HepG2 (cell line): ENCODE results near the gene CES3. TPM values are rescaled to one million over a fixed set of nuclear protein-coding genes. Genes with fewer than 3 reads are reported as not detected.

Experiments
- FOXA3 ChIP-seq: IDR thresholded peaks from 2 replicates; pipeline ENCODE4 v1.6.1; 2016; ENCODE audit warnings: missing genetic modification reagents, missing compliant biosample characterization
- GLI4 ChIP-seq: sonication (generic); formaldehyde crosslinking; IDR thresholded peaks from 2 replicates; pipeline ENCODE4 v1.5.1; 2020; ENCODE audit warnings: missing genetic modification reagents, mild to moderate bottlenecking, moderate library complexity, borderline replicate concordance
- HNF4A ChIP-seq: sonication (generic); formaldehyde crosslinking; IDR thresholded peaks from 2 replicates; pipeline ENCODE4 v1.4.0; 2020; ENCODE audit warnings: missing genetic modification reagents
- HOXA5 ChIP-seq: sonication (generic); formaldehyde crosslinking; IDR thresholded peaks from 2 replicates; pipeline ENCODE4 v1.4.0; 2020; ENCODE audit warnings: missing genetic modification reagents
- MATR3 ChIP-seq: sonication (generic); formaldehyde crosslinking; IDR thresholded peaks from 2 replicates; pipeline ENCODE4 v1.4.0; 2020; ENCODE audit warnings: missing genetic modification reagents
- MEIS1 ChIP-seq: sonication (generic); formaldehyde crosslinking; IDR thresholded peaks from 2 replicates; pipeline ENCODE4 v1.9.0; 2021; ENCODE audit warnings: mild to moderate bottlenecking, missing genetic modification reagents, moderate library complexity, borderline replicate concordance
- PRPF4 ChIP-seq: fragments of 200-400 bp; formaldehyde crosslinking; IDR thresholded peaks from 2 replicates; pipeline ENCODE4 v1.6.1; 2016; ENCODE audit warnings: low read length, low read depth; ENCODE audit not compliant: poor library complexity, severe bottlenecking
- ZNF101 ChIP-seq: sonication (generic); formaldehyde crosslinking; IDR thresholded peaks from 2 replicates; pipeline ENCODE4 v1.4.0; 2020; ENCODE audit warnings: mild to moderate bottlenecking, low read depth, missing genetic modification reagents, borderline replicate concordance
- ZNF138 ChIP-seq: sonication (generic); formaldehyde crosslinking; IDR thresholded peaks from 2 replicates; pipeline ENCODE4 v1.5.0; 2020; ENCODE audit warnings: mild to moderate bottlenecking, low read depth, missing genetic modification reagents
- ZNF33A ChIP-seq: sonication (generic); formaldehyde crosslinking; IDR thresholded peaks from 2 replicates; pipeline ENCODE4 v1.5.1; 2020; ENCODE audit warnings: missing genetic modification reagents, mild to moderate bottlenecking, moderate library complexity, borderline replicate concordance
- ZNF382 ChIP-seq: sonication (generic); formaldehyde crosslinking; IDR thresholded peaks from 2 replicates; pipeline ENCODE4 v1.5.0; 2020; ENCODE audit warnings: missing genetic modification reagents, mild to moderate bottlenecking, borderline replicate concordance
- ZNF550 ChIP-seq: sonication (generic); formaldehyde crosslinking; IDR thresholded peaks from 2 replicates; pipeline ENCODE4 v1.4.0; 2020; ENCODE audit warnings: mild to moderate bottlenecking, missing genetic modification reagents, borderline replicate concordance
- ZNF773 ChIP-seq: sonication (generic); formaldehyde crosslinking; IDR thresholded peaks from 2 replicates; pipeline ENCODE4 v1.4.0; 2020; ENCODE audit warnings: missing genetic modification reagents, borderline replicate concordance
- polyA plus RNA-seq, 8 experiments: library from polyadenylated mRNA; depleted of rRNA in 3 of 8; stranded (reverse) in 7 of 8; unstranded in 1 of 8; fragments of >200 nt; fragmentation: Illumina TruSeq in 4 of 8; extraction: Trizol in 4 of 8; gene quantifications; 2 replicates each; pipeline versions ENCODE4 v1.2.1 to v1.2.3, GENCODE V29; 2011 to 2016; ENCODE audit warnings: low read depth in 4 of 8, missing spikeins in 1 of 8, mixed read lengths in 1 of 8; ENCODE audit not compliant: insufficient read depth in 1 of 8
- total RNA-seq, 5 experiments: library from RNA; depleted of rRNA; stranded (reverse); fragments of >200 nt; fragmentation: Illumina TruSeq; extraction: Trizol; gene quantifications; 2 replicates each; pipeline ENCODE4 v1.2.3, GENCODE V29; 2016; ENCODE audit warnings: low read depth in 1 of 5
- TF ChIP-seq, protein P1 (sequence below): sonication (generic); formaldehyde crosslinking; IDR thresholded peaks from 2 replicates; pipeline ENCODE4 v1.5.0; 2020; ENCODE audit warnings: missing genetic modification reagents
- TF ChIP-seq, protein P2 (sequence below): sonication (generic); formaldehyde crosslinking; IDR thresholded peaks from 2 replicates; pipeline ENCODE4 v1.8.0; 2022; ENCODE audit warnings: mild to moderate bottlenecking, missing genetic modification reagents, moderate library complexity

CES3 gene
- total and polyA plus RNA-seq, 2 of the 13 experiments (the other 11 are each of a cell fraction or from before 2014, with no cell fraction given) = 6.6 to 17.4 TPM

DNA sequence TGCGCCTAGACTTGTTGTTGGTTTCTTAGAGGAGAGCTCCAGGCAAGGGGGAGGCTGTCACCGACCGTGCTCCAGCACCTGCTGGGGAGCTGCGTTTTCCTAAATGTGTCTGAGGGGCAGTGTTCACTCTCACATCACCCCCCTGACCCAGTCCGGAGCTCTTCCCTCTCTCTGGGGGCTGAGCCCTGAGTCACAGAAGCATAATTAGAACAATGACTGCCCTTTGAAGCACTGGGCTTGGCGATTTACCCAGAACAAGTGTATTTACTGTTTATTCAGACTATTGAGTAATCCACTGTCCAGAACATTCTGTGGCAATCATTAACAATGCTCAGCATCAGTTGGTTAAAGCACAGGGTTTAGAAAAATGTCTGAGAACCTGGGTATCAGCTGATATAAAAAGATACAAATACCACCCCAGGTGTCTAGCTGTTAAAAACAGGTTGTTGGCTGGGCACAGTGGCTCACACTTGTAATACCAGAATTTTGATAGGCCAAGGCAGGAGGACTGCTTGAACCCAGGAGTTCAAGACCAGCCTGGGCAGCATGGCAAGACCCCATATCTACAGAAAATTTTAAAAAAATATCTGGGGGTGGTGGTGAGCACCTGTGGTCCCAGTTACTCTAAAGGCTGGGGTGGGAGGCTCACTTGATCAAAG is 35.4 kb downstream of the CES3 start (continued):
- TF ChIP-seq, protein P1, sequence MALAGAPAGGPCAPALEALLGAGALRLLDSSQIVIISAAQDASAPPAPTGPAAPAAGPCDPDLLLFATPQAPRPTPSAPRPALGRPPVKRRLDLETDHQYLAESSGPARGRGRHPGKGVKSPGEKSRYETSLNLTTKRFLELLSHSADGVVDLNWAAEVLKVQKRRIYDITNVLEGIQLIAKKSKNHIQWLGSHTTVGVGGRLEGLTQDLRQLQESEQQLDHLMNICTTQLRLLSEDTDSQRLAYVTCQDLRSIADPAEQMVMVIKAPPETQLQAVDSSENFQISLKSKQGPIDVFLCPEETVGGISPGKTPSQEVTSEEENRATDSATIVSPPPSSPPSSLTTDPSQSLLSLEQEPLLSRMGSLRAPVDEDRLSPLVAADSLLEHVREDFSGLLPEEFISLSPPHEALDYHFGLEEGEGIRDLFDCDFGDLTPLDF (CRISPR knock-in tag) = no peak
- peak; percentile 49; the same call in 1 of the 2 replicates for TF ChIP-seq HNF4A (CRISPR knock-in tag)
- TF ChIP-seq FOXA3 (CRISPR knock-in tag) = peak; percentile 93
- TF ChIP-seq, protein P2, sequence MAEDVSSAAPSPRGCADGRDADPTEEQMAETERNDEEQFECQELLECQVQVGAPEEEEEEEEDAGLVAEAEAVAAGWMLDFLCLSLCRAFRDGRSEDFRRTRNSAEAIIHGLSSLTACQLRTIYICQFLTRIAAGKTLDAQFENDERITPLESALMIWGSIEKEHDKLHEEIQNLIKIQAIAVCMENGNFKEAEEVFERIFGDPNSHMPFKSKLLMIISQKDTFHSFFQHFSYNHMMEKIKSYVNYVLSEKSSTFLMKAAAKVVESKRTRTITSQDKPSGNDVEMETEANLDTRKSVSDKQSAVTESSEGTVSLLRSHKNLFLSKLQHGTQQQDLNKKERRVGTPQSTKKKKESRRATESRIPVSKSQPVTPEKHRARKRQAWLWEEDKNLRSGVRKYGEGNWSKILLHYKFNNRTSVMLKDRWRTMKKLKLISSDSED (CRISPR knock-in tag) = no peak
- no peak for TF ChIP-seq GLI4 (CRISPR knock-in tag)
- TF ChIP-seq HOXA5 (CRISPR knock-in tag) = no peak
- no peak for TF ChIP-seq MATR3
- no peak for TF ChIP-seq ZNF138 (CRISPR knock-in tag)
- TF ChIP-seq ZNF382 (CRISPR knock-in tag) = no peak
- TF ChIP-seq ZNF33A = peak; percentile 89; the same call in 1 of the 2 replicates
- no peak for TF ChIP-seq ZNF773 (CRISPR knock-in tag)
- TF ChIP-seq PRPF4 = no peak
- no peak for TF ChIP-seq ZNF550 (CRISPR knock-in tag)
- no peak for TF ChIP-seq ZNF101 (CRISPR knock-in tag)
- TF ChIP-seq MEIS1 = no peak
